IgD-negative memory B cell (primary cell): ENCODE measurements around the gene CENPH. TPM values are rescaled to one million over a fixed set of nuclear protein-coding genes. Genes with fewer than 3 reads are reported as not detected.
A peak's percentile ranks its signal among the peaks of the same experiment; 100 is the strongest.
"Not testable (repeated sequence)": the region's sequence is repeated elsewhere in the genome, so short reads cannot be mapped to it uniquely, and the experiment has no call there.

Source experiments
- H3K27ac Mint-ChIP-seq, 3 donors: one replicate each; pipeline ENCODE4 v1.8.0; 2020 to 2022; ENCODE audit warnings: mild to moderate bottlenecking in 3 of 3, mixed read lengths in 3 of 3, moderate library complexity in 1 of 3
- H3K27me3 Mint-ChIP-seq: one replicate; pipeline ENCODE4 v1.8.0; 2021; ENCODE audit warnings: mixed read lengths
- H3K36me3 Mint-ChIP-seq: one replicate; pipeline ENCODE4 v1.8.0; 2020; ENCODE audit warnings: mild to moderate bottlenecking, mixed read lengths
- H3K4me1 Mint-ChIP-seq, 3 donors: one replicate each; pipeline ENCODE4 v1.8.0; 2020 to 2022; ENCODE audit warnings: mixed read lengths in 3 of 3, mild to moderate bottlenecking in 1 of 3
- H3K4me3 Mint-ChIP-seq, 4 donors: one replicate each; pipeline ENCODE4 v1.8.0; 2020 to 2022; ENCODE audit warnings: mild to moderate bottlenecking in 4 of 4, mixed read lengths in 4 of 4, moderate library complexity in 3 of 4
- H3K9me3 Mint-ChIP-seq, 3 donors: one replicate each; pipeline ENCODE4 v1.8.0; 2020 to 2021; ENCODE audit warnings: mixed read lengths in 3 of 3, mild to moderate bottlenecking in 1 of 3
- polyA plus RNA-seq: library from polyadenylated mRNA; unstranded; fragments of 300-500 nt; fragmentation: Illumina TruSeq; gene quantifications from one replicate; pipeline ENCODE4 v1.2.3, GENCODE V29; 2021

CENPH gene, protein sequence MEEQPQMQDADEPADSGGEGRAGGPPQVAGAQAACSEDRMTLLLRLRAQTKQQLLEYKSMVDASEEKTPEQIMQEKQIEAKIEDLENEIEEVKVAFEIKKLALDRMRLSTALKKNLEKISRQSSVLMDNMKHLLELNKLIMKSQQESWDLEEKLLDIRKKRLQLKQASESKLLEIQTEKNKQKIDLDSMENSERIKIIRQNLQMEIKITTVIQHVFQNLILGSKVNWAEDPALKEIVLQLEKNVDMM
- polyA plus RNA-seq: 18.0 TPM

GRCh38 chr5:69189162-69190086, at the start of gene CENPH:
Gene CENPH (plus strand): TSS chr5:69189583. CDS start chr5:69189635, 52 bp downstream.
- Mint-ChIP-seq H3K27ac (peak within 1 kb of the TSS; percentile 80 to 93 (median 90)), H3K9me3 (no peaks in the 10 kb centered on the region)

DNA sequence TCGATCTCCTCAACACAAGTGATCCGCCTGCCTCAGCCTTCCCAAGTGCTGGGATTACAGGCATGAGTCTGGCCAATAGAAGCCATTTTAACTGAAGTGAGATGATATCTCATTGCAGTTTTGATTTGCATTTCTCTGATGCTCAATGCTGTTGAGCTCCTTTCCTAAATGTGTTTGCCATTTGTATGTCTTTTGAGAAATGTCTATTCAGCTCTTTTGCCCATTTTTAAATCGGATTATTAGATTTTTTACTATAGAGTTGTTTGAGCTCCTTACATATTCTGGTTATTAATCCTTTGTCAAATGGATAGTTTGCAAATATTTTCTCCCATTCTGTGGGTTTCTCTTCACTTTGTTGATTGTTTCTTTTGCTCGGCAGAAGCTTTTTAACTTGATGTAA, 49.1 kb upstream of the CENPH start:
- H3K4me3 Mint-ChIP-seq, H3K27me3 Mint-ChIP-seq, H3K9me3 Mint-ChIP-seq, H3K36me3 Mint-ChIP-seq: not testable (repeated sequence)
- Mint-ChIP-seq H3K27ac (peak overlapping the region in 2 of 3 donors; percentile 2 to 18), H3K4me1 (peaks cover 14 to 20% (median 16%) of the 10 kb centered on the region in 3 donors)

More at GRCh38 chr5:69189162-69190086, at the start of gene CENPH:
- H3K27me3 Mint-ChIP-seq: no peaks in the 10 kb centered on the region
- H3K4me3 Mint-ChIP-seq: peak within 1 kb of the TSS; percentile 91 to 96 (median 93)
- H3K36me3 Mint-ChIP-seq: peaks cover 2% of the 10 kb centered on the region
- H3K4me1 Mint-ChIP-seq: peaks cover 9 to 13% (median 10%) of the 10 kb centered on the region in 3 donors

DNA sequence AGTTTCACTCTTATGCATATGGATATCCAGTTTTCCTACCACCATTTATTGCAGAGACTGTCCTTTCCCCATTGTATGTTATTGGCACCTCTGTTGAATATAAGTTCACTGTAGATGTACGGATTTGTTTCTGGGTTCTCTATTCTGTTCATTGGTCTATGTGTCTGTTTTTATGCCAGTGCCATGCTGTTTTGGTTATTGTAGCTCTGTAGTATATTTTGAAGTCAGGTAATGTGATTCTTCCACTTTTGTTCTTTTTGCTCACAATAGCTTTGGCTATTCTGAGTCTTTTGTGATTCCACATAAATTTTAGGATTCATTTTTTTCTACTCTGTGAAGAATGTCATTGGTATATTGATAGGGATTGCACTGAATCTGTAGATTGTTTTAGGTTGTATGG, 48.6 kb upstream of the CENPH start:
- peaks cover 1 to 5% (median 3%) of the 10 kb centered on the region in 3 donors for H3K9me3 Mint-ChIP-seq
- H3K36me3 Mint-ChIP-seq: no peaks in the 10 kb centered on the region
- no peaks in the 10 kb centered on the region for H3K27me3 Mint-ChIP-seq
- peak overlapping the region in 1 of 3 donors; percentile 18 for H3K27ac Mint-ChIP-seq
- H3K4me1 Mint-ChIP-seq: peaks cover 8 to 15% (median 10%) of the 10 kb centered on the region in 3 donors
- H3K4me3 Mint-ChIP-seq: no peak overlapping the region

DNA sequence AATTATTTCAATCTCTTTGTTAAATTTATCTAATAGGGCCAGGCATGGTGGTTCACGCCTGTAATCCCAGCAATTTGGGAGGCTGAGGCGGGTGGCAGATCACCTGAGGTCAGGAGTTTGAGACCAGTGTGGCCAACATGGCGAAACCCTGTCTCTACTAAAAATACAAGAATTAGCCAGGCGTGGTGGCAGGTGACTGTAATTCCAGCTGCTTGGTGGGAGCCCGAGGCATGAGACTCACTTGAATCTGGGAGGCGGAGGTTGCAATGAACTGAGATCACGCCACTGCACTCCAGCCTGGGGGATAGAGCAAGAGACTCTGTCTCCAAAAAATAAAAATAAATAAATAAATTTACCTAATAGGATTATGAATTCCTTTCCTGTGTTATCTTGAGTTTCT, 40.8 kb upstream of the CENPH start:
- H3K4me1 Mint-ChIP-seq, H3K4me3 Mint-ChIP-seq, H3K27ac Mint-ChIP-seq, H3K36me3 Mint-ChIP-seq, H3K27me3 Mint-ChIP-seq, H3K9me3 Mint-ChIP-seq: not testable (repeated sequence)

GRCh38 chr5:69148981-69149675, 40.3 kb upstream of the CENPH start:
- no peak overlapping the region for H3K27ac Mint-ChIP-seq
- H3K4me1 Mint-ChIP-seq: no peaks in the 10 kb centered on the region
- H3K36me3 Mint-ChIP-seq: no peaks in the 10 kb centered on the region
- no peaks in the 10 kb centered on the region for H3K27me3 Mint-ChIP-seq
- no peaks in the 10 kb centered on the region for H3K9me3 Mint-ChIP-seq
- H3K4me3 Mint-ChIP-seq: no peak overlapping the region

DNA sequence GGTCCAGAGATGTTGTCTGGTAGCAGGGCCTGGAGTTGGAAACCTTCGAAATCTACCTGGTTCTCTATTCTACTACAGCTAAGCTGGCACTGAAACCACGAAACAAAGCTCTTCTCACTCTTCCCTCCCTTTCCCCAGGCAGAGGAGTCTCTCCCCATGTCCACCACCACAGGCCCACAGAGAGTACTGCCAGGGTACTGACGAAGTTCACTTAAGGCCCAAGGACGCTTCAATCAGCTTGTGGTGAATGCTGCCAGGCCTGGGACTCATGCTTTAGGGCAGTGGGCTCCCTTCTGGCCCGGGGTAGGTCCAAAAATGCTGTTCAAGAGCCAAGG, 39.7 kb upstream of the CENPH start:
- Mint-ChIP-seq H3K4me1 (no peaks in the 10 kb centered on the region), H3K27ac (no peak overlapping the region)

DNA sequence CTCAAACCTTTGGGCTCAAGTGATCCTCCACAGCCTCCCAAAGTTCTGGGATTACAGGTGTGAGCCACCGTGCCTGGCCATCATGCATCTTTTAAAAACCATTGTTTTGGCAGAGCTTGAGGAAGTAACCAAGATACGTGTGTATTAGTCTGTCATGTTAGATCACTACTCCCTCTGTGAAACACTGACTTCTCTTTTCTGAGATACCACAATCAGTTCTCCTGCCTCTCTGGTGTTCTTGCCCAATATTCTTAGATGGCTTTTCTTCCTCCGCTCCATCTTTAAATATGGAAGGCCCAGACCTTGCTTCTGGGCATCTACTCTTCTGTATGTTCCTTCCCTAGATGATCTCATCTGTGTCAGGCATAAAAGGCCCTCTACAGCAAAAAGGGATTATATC, 36.7 kb upstream of the CENPH start:
- Mint-ChIP-seq H3K36me3 (no peaks in the 10 kb centered on the region), H3K27ac (no peak overlapping the region), H3K4me1 (no peaks in the 10 kb centered on the region)

More for the DNA sequence above, 39.7 kb upstream of the CENPH start:
- H3K9me3 Mint-ChIP-seq: no peaks in the 10 kb centered on the region
- no peak overlapping the region for H3K4me3 Mint-ChIP-seq
- H3K36me3 Mint-ChIP-seq: no peaks in the 10 kb centered on the region
- no peaks in the 10 kb centered on the region for H3K27me3 Mint-ChIP-seq

DNA sequence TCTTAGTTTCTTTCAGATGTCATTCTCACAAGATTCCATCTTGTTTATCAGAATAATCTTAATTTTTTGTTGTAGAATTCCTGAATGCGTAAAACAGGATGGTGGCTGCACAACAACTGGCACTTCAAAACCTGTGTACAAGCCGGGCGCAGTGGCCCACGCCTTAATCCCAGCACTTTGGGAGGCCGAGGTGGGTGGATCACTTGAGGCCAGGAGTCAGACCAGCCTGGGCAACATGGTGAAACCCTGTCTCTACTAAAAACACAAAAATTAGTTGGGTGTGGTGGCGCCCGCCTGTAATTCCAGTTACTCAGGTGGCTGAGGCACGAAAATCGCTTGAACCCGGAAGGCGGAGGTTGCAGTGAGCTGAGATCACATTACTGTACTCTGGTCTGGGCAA, 32.9 kb upstream of the CENPH start:
- H3K27ac Mint-ChIP-seq: no peak overlapping the region
- no peaks in the 10 kb centered on the region for H3K9me3 Mint-ChIP-seq
- H3K27me3 Mint-ChIP-seq: no peaks in the 10 kb centered on the region
- no peak overlapping the region for H3K4me3 Mint-ChIP-seq
- no peaks in the 10 kb centered on the region for H3K4me1 Mint-ChIP-seq
- no peaks in the 10 kb centered on the region for H3K36me3 Mint-ChIP-seq

More for the DNA sequence above, 36.7 kb upstream of the CENPH start:
- Mint-ChIP-seq H3K27me3 (no peaks in the 10 kb centered on the region), H3K9me3 (no peaks in the 10 kb centered on the region), H3K4me3 (no peak overlapping the region)

DNA sequence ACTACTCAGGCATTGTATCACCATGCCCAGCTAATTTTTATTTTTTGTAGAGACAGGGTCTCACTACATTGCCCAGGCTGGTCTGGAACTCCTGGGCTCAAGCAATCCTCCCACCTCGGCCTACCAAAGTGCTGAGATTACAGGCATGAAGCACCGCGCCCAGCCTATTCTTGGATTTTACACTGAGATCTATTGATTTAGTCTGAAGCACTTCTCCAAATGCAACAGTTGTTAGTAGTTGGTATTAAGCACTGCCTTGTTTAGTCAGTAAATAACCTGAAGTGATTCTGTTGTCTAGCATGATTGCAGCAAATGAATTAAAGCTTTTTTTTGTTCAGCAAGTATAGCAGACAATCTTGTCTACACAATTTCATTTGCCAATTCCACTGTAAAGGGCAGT, 31.3 kb upstream of the CENPH start:
- H3K27ac Mint-ChIP-seq: no peak overlapping the region

DNA sequence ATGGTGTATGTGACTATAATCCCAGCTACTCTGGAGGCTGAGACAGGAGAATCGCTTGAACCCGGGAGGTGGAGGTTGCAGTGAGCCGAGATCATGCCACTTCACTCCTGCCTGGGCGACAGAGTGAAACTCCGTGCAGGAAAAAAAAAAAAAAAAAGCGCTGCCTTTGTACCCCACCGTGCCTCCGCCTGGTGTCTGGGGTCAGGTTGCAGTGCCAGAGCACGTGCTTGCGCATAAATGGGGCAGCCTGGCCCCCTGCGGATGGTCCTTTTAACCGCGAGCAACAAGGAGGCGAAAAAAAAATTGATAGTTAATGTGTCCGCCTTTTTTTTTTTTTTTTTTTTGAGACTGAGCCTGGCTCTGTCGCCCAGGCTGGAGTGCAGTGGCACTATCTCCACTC, 28.7 kb upstream of the CENPH start:
- H3K9me3 Mint-ChIP-seq: no peaks in the 10 kb centered on the region
- H3K4me3 Mint-ChIP-seq: no peak overlapping the region
- H3K27me3 Mint-ChIP-seq: no peaks in the 10 kb centered on the region
- H3K4me1 Mint-ChIP-seq: peaks cover 0 to under 1% (median 0%) of the 10 kb centered on the region in 3 donors
- H3K36me3 Mint-ChIP-seq: no peaks in the 10 kb centered on the region
- H3K27ac Mint-ChIP-seq: no peak overlapping the region

More for the DNA sequence above, 31.3 kb upstream of the CENPH start:
- Mint-ChIP-seq H3K4me3 (no peak overlapping the region), H3K9me3 (no peaks in the 10 kb centered on the region), H3K27me3 (no peaks in the 10 kb centered on the region), H3K4me1 (no peaks in the 10 kb centered on the region), H3K36me3 (no peaks in the 10 kb centered on the region)

- peaks cover 11 to 22% (median 18%) of the 10 kb centered on the region in 3 donors for H3K4me1 Mint-ChIP-seq
- peaks cover 3% of the 10 kb centered on the region for H3K36me3 Mint-ChIP-seq
- no peaks in the 10 kb centered on the region for H3K9me3 Mint-ChIP-seq
- peak within 1 kb of the TSS; percentile 89 to 98 (median 94) for H3K4me3 Mint-ChIP-seq
- H3K27me3 Mint-ChIP-seq: peaks cover 3% of the 10 kb centered on the region
- peak within 1 kb of the TSS; percentile 88 to 98 (median 94) for H3K27ac Mint-ChIP-seq
These were observed 22.5 kb upstream of the CENPH start, which contains the start of gene CCNB1 for GRCh38 chr5:69166686-69167492. Gene CCNB1 (plus strand): TSS chr5:69167150. CDS start chr5:69167263, 113 bp downstream.

GRCh38 chr5:69167493-69167855, 21.9 kb upstream of the CENPH start:
- Mint-ChIP-seq H3K9me3 (no peaks in the 10 kb centered on the region), H3K27ac (peak overlapping the region; percentile 88 to 98 (median 94)), H3K36me3 (peaks cover 3% of the 10 kb centered on the region), H3K27me3 (peaks cover 3% of the 10 kb centered on the region), H3K4me3 (peak overlapping the region; percentile 89 to 98 (median 94)), H3K4me1 (peaks cover 11 to 22% (median 18%) of the 10 kb centered on the region in 3 donors)

DNA sequence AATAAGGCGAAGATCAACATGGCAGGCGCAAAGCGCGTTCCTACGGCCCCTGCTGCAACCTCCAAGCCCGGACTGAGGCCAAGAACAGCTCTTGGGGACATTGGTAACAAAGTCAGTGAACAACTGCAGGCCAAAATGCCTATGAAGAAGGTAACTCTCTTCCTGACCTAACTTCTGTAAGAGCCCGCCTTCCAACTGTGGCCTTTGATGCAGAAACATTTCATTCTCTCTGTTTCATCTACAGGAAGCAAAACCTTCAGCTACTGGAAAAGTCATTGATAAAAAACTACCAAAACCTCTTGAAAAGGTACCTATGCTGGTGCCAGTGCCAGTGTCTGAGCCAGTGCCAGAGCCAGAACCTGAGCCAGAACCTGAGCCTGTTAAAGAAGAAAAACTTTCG, 21.5 kb upstream of the CENPH start:
- Mint-ChIP-seq H3K4me1 (peaks cover 11 to 22% (median 18%) of the 10 kb centered on the region in 3 donors), H3K27ac (peak overlapping the region; percentile 59 to 94 (median 88)), H3K4me3 (peak overlapping the region; percentile 89 to 98 (median 94)), H3K9me3 (no peaks in the 10 kb centered on the region), H3K36me3 (peaks cover 3% of the 10 kb centered on the region), H3K27me3 (peaks cover 3% of the 10 kb centered on the region)

- peaks cover 6% of the 10 kb centered on the region for H3K36me3 Mint-ChIP-seq
- H3K4me3 Mint-ChIP-seq: no peak overlapping the region
- peaks cover 3% of the 10 kb centered on the region for H3K27me3 Mint-ChIP-seq
- H3K9me3 Mint-ChIP-seq: no peaks in the 10 kb centered on the region
- H3K27ac Mint-ChIP-seq: no peak overlapping the region
- H3K4me1 Mint-ChIP-seq: peaks cover 11 to 22% (median 18%) of the 10 kb centered on the region in 3 donors
These were observed 18.9 kb upstream of the CENPH start for GRCh38 chr5:69170495-69170894.
